ENCODE measurements around the gene RGS7. TPM values are rescaled to one million over a fixed set of nuclear protein-coding genes. Genes with fewer than 3 reads are reported as not detected.
A peak's percentile ranks its signal among the peaks of the same experiment; 100 is the strongest.

Gene RGS7
- total RNA-seq, 1 donor from 2014 or later: not detected

- H3K27me3 ChIP-seq: no peaks in the 10 kb centered on the region
- intact Hi-C loops (cut with DNase I): no loop called here
- ATAC-seq (peak; percentile 81), DNase-seq (no peak)
- no peak overlapping the region for H3K4me3 ChIP-seq
- H3K9me3 ChIP-seq: no peaks in the 10 kb centered on the region
- no peaks in the 10 kb centered on the region for H3K4me1 ChIP-seq
- H3K36me3 ChIP-seq: no peaks in the 10 kb centered on the region
- TF ChIP-seq CTCF (IDR thresholded peaks at IDR 0.05): no peak
- H3K27ac ChIP-seq: no peak overlapping the region
These were observed 106.5 kb downstream of the RGS7 start for GRCh38 chr1:241250465-241250864.

DNA sequence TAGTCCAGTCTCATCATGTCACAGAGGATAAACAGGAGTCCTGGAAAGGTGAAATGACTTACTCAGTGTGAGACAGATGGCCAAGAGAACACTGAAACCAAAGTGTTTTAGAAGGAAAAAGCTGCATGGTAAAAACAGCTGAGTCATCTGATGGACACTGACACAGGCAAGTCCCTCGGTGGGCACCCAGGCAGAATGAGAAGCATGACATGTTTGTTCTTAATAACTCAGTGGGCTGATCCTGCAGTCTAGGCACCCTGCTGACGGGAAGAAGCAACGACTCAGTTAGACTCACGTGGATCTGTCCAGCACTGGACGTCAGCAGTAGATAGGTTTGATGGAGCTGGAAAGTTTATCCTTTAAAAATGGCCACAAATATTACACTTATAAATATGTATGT lies 116.9 kb downstream of the RGS7 start:
- no peak overlapping the region for H3K4me3 ChIP-seq
- intact Hi-C loops (cut with DNase I): no loop called here
- H3K36me3 ChIP-seq: no peaks in the 10 kb centered on the region
- no peak for TF ChIP-seq CTCF (IDR thresholded peaks at IDR 0.05)
- ATAC-seq (no peak), DNase-seq (no peak)
- no peak overlapping the region for H3K27ac ChIP-seq
- H3K4me1 ChIP-seq: no peaks in the 10 kb centered on the region
- no peaks in the 10 kb centered on the region for H3K27me3 ChIP-seq
- H3K9me3 ChIP-seq: no peaks in the 10 kb centered on the region

DNA sequence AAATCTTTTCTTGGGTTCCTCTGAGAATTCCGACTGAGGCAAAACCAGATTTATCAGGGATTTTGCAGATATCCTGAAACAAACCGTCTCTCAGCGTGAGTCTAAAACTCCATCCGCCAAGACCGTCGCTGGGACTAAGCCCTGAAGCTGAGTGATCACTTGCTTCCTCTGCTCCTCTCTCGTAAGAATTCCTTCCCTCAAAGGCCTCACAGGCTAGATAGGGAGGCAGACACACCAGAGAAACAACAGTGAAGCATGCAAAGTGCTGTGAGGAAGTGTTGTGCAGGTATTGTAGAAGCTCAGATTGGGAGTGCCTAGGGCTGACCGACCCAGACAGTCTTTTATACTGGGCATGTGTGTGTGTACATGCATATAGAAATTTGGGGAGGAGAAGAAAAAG lies 119.1 kb downstream of the RGS7 start:
- H3K27me3 ChIP-seq: no peaks in the 10 kb centered on the region
- no peaks in the 10 kb centered on the region for H3K9me3 ChIP-seq
- H3K4me3 ChIP-seq: no peak overlapping the region
- no peak overlapping the region for H3K27ac ChIP-seq
- no peak for TF ChIP-seq CTCF (IDR thresholded peaks at IDR 0.05)
- DNase-seq (no peak), ATAC-seq (no peak)
- no peaks in the 10 kb centered on the region for H3K36me3 ChIP-seq
- H3K4me1 ChIP-seq: no peaks in the 10 kb centered on the region
- intact Hi-C loops (cut with DNase I): no loop called here

DNA sequence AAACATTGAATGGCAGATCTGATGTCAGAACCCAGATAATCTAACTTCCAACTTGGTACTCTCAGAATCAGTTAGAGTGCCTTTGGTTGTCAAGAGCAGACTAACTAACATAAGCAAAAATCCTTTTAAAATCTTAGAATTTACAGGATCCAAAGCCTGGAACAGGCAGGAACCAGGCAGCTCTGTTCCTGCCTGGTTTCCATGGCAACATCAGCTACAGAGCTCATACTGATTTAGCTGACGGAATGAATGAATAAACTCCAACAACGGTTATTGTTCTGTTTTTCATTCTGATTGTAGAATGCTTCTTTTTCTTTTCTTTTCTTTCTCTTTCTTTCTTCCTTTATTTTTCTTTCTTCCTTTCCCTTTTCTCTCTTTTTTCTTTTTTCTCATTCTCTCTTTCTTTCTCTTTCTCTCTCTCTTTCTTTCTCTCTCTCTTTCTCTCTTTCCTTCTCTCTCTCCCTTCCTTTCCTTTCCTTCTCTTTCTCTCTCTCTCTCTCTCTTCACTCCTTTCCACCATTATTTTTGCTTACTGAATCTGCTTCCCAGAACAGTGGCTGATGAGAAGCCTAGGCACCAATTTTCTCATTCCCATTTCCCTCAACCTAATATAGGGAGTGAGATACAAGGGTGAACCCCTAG lies 121.6 kb downstream of the RGS7 start:
- Histone ChIP-seq H3K27me3 (no peaks in the 10 kb centered on the region), H3K27ac (no peak overlapping the region), H3K4me1 (no peaks in the 10 kb centered on the region), H3K36me3 (no peaks in the 10 kb centered on the region), H3K4me3 (no peak overlapping the region), H3K9me3 (no peaks in the 10 kb centered on the region)
- DNase-seq (no peak), ATAC-seq (no peak)
- intact Hi-C loops (cut with DNase I): no loop called here
- TF ChIP-seq CTCF (IDR thresholded peaks at IDR 0.05): no peak

GRCh38 chr1:241229711-241230110 lies 127.3 kb downstream of the RGS7 start:
- Histone ChIP-seq H3K27me3 (no peaks in the 10 kb centered on the region), H3K27ac (no peak overlapping the region), H3K4me1 (no peaks in the 10 kb centered on the region), H3K9me3 (no peaks in the 10 kb centered on the region), H3K4me3 (no peak overlapping the region), H3K36me3 (no peaks in the 10 kb centered on the region)
- no peak for TF ChIP-seq CTCF (IDR thresholded peaks at IDR 0.05)
- DNase-seq (no peak), ATAC-seq (no peak)
- intact Hi-C loops (cut with DNase I): no loop called here

DNA sequence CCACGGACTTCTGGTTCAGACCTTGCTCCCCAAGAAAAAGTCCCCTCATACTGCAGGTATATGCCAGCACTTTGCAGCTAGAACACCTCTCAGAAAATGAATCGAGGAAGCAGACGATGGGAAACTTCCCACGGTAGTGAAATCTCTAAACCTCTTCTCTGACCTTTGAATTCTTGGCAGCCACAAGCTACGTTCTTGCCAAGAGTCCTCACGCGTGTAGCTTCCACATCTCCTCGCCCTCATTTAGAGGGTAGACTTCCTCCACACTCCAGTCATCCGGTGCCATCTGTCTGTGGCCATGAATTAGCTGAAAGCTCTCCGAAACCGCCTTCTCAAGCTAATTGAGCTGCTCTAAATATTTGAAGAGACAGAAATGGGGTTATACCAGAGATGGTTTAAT lies 127.8 kb downstream of the RGS7 start:
- no peaks in the 10 kb centered on the region for H3K36me3 ChIP-seq
- no peaks in the 10 kb centered on the region for H3K4me1 ChIP-seq
- no peaks in the 10 kb centered on the region for H3K27me3 ChIP-seq
- no peak for TF ChIP-seq CTCF (IDR thresholded peaks at IDR 0.05)
- intact Hi-C loops (cut with DNase I): no loop called here
- H3K27ac ChIP-seq: no peak overlapping the region
- ATAC-seq (no peak), DNase-seq (no peak)
- no peaks in the 10 kb centered on the region for H3K9me3 ChIP-seq
- no peak overlapping the region for H3K4me3 ChIP-seq

Data from upper lobe of right lung (tissue), 1 donor.